NCI-H748 (cell line): Measurements from ENCODE around the gene TXNDC15.
"Not testable (repeated sequence)": the region's sequence is repeated elsewhere in the genome, so short reads cannot be mapped to it uniquely, and the experiment has no call there.

Experiments used
- DNase-seq: peaks from one replicate; lab custom pipeline; 2025; ENCODE audit not compliant: unreplicated experiment; lab: John Stamatoyannopoulos, UW

TXNDC15 gene

DNA sequence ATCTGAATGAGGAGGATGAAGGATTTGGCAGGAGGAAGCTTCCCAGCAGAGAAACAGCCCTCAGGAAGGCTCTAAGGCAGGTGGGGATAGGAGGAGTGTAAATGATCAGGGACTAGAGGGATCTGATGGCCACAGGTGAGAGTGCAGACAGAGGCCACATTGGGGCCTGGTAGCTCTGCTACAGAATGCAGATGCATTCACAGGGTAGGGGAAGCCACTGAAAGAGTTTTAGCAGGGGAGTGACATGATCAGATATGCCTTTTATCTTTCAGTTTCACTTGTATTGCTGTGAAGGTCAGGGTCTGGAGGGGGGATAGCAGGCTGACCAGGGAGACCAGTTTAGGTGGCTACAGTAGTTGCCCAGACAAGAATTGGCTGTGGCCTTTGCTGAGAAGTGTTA lies 3.0 kb downstream of the TXNDC15 start:
- DNase-seq = no peak

DNA sequence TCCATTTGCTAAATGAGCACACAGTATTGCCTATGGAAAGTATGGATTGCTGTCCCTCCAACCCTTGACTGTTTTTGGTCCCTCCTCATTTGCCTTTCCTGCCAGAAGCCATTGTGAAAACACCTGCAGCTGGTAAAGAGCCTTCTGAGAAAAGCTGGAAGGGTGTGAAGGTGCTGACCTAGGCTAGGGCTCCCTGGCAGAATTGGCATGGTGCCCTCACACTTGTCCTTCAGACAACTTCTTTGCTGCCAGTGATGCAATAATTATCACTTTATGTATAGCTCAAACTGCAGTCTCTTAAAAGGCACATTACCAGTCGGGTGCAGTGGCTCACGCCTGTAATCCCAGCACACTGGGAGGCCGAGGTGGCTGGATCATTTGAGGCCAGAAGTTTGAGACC lies 4.2 kb downstream of the TXNDC15 start:
- no peak for DNase-seq

DNA sequence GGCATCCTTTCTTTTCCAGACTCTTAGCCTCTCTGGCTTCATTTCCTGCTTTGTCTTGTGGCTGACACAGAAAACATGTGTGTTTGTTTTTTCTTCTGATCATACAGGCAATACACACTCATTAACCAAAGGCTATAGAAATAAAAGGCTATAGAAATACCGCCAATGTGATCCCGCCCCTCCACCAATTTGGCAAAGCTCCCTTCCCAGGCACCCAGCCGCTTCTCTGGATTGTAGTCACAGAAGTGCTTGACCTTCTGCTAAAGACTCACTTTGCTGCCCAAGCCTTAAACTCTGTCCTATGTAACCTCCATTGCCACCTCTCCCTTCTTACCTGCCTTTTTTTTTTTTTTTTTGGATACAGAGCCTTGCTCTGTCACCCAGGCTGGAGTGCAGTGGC lies 5.3 kb downstream of the TXNDC15 start:
- DNase-seq = peak; percentile 20

DNA sequence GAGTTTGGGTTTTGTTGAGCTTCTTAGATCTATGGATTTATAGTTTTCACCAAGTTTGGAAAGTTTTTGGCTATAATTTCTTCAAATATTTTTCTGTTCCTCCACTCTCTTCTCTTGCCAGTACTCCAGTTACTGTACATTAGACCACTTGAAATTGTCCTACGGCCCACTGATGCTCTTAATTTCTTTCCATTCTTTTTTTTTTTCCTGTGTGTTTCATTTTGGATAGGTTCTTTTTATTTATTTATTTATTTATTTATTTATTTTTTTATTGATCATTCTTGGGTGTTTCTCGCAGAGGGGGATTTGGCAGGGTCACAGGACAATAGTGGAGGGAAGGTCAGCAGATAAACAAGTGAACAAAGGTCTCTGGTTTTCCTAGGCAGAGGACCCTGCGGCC lies 6.8 kb downstream of the TXNDC15 start:
- not testable (repeated sequence) for DNase-seq

DNA sequence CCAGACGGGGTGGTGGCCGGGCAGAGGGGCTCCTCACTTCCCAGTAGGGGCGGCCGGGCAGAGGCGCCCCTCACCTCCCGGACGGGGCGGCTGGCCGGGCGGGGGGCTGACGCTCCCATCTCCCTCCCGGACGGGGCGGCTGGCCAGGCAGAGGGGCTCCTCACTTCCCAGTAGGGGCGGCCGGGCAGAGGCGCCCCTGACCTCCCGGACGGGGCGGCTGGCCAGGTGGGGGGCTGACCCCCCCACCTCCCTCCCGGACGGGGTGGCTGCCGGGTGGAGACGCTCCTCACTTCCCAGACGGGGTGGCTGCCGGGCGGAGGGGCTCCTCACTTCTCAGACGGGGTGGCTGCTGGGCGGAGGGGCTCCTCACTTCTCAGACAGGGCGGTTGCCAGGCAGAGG lies 7.5 kb downstream of the TXNDC15 start:
- not testable (repeated sequence) for DNase-seq

DNA sequence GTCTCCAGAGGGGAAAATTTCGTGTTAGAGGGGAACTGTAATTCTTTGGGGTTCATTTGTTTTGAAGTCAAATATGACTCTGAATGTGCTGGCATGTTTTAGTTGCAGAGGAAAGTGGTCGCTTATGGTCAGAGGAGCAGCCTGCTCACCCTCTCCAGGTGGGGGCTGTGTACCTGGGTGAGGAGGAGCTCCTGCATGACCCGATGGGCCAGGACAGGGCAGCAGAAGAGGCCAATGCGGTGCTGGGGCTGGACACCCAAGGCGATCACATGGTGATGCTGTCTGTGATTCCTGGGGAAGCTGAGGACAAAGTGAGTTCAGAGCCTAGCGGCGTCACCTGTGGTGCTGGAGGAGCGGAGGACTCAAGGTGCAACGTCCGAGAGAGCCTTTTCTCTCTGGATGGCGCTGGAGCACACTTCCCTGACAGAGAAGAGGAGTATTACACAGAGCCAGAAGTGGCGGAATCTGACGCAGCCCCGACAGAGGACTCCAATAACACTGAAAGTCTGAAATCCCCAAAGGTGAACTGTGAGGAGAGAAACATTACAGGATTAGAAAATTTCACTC lies 13.5 kb downstream of the TXNDC15 start:
- DNase-seq = no peak

DNA sequence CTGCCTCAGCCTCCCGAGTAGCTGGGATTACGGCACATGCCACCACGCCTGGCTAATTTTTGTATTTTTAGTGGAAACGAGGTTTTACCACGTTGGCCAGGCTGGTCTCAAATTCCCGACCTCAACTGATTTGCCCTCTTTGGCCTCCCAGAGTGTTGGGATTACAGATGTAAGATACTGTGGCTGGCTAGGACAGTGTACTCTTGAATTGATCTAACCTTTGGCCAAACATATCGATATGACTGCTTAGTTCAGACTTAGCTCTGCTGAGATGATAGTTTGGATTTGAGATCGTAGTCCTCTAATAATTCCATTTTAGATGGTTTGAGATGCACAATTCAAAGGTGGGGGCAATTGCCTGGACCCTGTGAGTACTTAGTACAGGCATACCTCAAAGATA lies 15.2 kb downstream of the TXNDC15 start:
- no peak for DNase-seq

DNA sequence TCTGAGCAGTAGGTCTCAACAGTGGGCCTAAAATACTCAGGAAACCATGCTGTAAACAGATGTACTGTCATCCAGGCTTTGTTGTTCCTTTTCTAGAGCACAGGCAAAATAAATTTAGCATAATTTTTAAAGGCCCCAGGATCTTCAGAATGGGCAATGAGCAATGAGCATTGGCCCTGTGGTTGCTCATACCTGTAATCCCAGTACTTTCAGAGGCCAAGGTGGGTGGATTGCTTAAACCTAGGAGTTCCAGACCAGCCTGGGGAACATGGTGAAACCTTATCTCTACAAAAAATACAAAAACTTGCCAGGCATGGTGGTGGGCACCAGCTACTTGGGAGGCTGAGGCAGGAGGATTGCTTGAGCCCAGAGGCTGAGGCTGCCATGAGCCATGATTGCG lies 17.3 kb downstream of the TXNDC15 start:
- DNase-seq = no peak

DNA sequence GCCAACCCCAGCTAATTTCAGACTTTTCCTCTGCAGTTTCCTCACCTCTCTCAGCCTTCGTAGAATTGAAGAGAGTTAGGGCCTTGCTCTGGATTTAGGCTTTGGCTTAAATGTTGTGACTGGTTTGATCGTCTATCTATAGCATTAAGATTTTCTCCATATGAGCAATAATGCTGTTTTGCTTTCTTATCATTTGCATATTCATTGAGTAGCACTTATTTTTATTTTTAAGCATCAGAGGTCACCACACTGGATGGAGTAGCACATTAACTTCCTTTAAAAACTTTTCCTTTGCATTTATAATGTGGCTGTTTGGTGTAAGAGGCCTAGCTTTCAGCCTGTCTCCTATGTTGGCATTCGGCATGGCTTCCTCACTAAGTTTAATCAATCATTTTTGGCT lies 18.1 kb downstream of the TXNDC15 start:
- DNase-seq = no peak

DNA sequence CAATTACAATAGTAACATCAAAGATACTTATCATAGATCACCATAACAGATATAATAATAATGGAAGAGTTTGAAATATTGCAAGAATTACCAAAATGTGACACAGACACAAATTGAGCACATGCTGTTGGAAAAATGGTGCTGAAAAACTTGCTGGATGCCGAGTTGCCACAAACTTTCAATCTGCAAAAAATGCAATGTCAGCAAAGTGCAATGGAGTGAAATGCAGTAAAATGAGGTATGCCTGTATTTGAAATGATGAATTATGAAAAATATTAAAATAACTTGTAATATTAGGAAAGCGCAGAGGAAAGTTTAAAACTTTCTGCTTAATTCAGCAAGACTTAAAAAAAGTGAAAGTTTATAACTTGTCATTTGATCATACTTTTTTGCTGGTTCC lies 18.8 kb downstream of the TXNDC15 start:
- DNase-seq = no peak

DNA sequence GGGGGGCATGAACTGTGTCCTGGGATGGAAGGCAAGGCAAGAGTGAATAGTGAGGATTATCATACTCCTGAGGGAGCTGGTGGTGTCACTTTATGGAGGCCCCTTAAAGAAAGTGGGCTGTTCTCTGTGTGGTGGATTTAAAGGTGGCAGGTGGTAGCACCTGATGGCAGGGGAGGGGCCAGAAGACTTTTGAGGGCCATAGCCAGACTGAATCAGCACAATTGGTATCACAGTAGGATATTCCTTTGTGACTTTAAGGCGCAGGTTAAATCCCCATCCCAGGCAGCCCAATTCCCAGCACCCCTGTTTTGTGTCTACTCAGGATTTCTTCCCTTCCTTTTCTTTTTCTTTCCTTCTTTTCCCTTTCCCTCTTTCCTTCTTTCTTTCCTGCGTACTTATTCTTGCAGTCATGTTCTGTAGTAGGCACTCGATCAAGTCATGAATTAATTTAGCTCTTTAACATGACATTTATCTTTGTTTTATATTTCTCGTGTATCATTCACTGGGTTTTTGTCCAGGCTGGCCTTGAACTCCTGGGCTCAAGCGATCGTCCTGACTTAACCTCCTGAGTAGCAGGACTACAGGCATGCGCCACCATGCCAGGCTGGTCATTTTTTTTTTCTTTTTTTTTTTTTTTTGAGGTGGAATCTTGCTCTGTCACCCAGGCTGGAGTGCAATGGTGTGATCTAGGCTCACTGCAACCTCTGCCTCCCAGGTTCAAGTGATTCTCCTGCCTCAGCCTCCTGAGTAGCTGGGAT lies 19.8 kb downstream of the TXNDC15 start:
- DNase-seq = no peak

DNA sequence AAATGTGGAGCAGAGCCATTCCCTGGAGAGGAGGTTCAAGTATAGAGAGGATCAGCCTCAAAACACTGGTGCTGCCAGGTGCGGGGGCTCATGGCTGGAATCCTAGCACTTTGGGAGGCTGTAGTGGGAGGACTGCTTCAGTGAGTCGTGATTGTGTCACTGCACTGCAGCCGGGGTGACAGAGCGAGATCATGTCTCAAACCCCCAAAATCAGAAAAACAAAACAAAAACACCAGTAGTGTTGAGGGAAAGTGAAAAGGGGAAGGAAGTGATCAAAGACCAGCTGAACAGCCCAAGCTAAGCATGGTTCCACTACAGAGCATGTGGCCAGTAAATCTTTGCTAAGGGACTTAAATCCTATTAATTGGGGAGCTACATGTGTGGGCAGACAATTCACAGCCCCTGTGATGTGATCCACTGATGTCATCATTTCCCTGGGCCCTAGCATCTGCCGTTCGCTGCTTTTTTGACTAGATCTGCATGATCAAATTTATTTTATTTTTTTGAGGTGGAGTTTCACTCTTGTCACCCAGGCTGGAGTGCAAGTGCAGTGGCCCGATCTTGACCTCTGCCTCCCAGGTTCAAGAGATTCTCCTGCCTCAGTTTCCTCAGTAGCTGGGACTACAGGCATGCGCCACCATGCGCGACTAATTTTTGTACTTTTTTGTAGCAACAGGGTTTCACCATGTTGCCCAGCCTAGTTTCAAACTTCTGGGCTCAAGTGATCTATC lies 28.1 kb downstream of the TXNDC15 start:
- DNase-seq = no peak

DNA sequence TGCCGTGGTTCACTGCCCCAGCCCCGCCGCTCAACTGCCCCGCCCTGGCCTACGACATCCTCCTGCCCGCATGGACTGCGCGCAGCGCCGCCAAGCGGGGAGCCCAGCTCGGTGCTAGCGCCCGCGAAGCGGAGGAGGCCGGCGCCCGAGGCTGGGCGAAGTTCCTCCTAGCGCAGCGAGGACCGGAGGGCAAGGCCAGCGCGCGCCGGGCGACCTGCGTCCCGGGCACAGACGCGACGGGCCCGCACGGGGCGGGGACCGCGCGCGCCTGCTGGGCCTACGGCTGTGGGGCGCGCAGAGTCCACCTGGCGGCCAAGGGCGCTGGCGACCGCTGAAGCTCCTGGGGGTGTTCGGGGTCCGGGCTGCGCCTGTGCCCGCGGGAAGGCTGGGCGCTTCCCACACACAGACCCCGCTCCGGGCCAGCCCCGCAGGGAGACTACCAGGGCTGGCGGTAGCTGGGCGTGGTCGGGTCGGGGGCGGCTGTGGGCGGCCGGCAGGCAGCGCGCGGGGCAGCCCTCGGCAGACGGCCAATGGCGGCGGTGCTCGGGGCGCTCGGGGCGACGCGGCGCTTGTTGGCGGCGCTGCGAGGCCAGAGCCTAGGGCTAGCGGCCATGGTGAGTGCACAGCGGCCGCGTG lies 30.6 kb downstream of the TXNDC15 start, which contains the start of gene PCBD2:
Gene PCBD2 (plus strand): TSS at position 522 of the 636 bp plus-strand sequence. CDS start 9 bp downstream, at position 531.
- peak; percentile 96 for DNase-seq

DNA sequence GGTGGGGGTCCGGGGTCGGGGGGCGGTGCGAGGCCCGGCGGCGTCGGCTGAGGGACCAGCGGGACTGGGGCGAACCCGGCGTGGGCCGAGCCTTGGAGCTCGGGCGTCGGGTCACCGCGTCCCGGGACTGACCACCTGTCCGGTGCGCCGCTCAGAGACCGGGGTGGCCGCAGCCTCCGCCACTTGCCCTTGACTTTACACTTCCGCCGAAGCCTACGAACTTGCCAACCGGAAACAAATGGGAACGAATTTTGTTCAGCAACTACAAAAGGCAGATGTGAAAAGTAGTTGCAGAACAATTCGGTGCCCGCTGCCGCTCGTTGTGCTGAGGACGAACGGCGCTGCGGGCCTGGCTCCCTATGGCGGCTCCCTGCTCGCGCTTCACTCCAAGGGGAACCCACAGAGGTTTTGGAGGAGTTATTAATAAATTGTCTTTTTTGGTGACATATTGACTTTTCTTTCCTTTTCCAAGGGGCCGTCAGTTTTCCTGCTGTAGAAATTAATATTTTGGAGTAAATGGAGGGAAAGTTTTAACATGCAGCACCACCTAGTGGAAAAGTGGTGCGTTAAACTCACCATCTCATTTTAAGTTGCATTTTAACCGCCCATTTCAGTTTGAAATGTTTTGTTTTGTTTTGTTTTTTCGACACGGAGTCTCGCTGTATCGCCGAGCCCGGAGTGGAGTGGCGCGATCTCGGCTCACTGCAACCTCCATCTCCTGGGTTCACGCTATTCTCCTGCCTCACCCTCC lies 31.2 kb downstream of the TXNDC15 start:
- peak; percentile 81 for DNase-seq

DNA sequence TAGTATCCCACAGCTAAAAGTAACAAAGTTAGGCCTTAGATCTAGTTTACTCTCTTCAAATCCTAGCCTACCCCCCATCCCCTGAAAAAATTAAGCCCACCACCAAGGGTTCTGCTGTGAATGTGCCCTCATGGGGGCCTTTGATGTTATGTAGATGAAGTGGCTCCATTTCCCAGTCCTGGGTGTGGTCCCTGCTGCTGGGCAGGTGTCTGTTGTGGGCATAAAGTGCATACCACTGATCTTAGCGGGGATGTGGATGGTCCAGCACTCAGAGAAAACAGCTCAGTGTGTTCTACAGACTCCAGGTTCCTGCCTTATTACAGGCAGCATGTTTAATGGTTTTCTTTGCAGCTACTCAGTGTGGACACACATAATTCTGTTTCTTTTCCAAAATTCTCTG lies 32.6 kb downstream of the TXNDC15 start:
- peak; percentile 25 for DNase-seq

DNA sequence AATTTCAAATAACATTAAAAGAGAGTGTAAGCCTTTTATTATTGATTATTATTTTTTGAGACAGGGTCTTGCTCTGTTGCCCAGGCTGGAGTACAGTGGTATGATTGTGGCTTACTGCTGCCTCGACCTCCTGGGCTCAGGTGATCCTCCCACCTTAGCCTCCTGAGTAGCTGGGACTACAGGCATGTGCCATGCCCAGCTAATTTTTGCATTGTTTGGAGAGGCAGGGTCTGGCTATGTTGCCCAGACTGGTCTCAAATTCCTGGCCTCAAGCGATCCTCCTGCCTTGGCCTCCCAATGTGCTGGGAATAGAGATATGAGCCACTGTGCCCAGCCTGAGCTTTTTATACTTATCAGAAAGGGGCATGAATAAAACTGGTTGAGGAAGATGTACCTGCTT lies 36.6 kb downstream of the TXNDC15 start:
- DNase-seq = not testable (repeated sequence)

DNA sequence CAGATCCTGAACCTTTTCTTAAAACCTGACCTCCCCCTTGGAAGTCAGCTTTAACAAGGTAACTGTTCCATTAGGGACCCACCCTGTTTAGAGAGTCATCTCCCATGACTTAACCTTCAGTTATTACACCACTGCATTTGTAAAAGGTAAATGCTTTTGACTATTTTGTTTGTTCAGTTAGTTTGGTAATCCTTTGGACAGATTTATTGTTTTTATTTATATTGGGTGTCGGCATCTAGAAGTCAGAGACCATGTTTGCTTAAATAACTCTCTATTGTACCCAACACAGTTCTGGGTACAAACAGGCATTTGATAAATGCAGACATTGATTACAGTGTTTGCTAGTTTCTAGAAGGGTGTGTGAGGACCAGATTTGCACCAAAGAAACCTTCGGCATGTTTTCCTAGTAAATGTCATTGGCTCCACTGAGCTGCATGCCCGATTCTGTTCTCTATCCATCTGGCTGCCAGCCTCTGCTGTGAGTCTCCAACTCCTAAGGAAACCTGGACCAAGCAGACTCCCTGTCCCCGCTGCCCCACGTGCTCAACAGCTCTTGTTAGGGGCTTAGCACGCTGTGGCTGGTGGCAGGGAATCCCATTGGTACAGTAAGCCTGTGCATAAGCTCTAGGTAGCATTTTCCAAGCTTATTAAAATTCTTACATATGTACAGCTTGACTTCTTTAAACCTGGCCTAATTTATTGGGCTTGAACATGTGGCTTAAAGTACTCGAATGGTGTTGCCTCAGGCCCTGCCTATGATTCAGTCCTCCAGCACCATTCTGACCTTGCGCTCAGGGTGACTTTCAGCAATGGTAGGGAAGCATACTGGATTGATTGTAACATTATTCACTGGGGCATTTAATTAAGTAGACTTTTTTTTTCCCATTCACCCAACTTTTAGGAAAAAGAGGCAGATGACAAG lies 37.4 kb downstream of the TXNDC15 start:
- peak; percentile 2 for DNase-seq

DNA sequence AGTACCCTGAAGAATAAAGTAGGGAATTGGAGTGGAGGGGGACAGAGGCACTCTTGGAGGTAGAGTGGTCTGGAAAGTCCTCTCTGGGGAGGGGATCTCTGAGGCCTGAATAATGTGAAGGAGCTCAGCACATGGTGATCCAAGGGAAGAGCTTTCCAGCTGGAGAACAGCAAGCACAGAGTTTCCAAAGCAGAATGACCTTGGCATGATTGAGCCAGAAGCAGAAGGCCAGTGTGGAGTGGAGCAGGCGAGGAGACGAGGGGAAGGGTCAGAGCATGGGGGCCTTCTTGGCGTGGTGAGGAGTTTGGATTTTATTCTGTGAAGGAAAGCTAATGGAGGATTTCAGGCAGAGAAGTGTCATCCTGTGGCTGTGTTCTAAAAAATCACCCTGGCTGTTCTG lies 39.1 kb downstream of the TXNDC15 start:
- no peak for DNase-seq

DNA sequence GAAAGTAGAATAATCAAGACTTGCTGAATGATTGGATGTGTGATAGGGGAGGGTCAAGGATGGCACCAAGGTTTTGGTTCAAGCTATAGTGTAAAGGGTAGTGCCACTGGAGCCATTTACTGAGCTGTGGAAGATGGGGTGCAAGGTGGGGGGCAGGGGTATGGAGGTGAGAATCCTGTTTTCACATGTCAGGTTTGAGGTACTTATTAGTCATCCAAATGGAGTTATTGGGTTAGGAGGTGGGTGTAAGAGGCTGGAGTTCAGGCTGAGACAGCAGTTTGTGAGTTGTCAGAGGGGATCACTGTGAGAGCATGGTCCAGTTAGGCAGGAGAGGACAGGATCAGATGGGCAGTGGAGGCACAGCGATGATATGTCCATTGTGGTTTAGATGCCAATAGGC lies 39.6 kb downstream of the TXNDC15 start:
- no peak for DNase-seq
